ACHN (cell line): Measurements from ENCODE around the gene RDH12.

ENCODE experiments used
- DNase-seq: peaks from one replicate; pipeline ENCODE4 v3.0.0-alpha.2; 2015
- in situ Hi-C: cut with HindIII; loops from 2 replicates; pipeline ENCODE4 v1.10.0; 2017; ENCODE audit warnings: low sequenced_read_pairs, low pct_ligation_motif_present, low pct_unique_long_range_greater_than_20kb

The RDH12 gene

DNA sequence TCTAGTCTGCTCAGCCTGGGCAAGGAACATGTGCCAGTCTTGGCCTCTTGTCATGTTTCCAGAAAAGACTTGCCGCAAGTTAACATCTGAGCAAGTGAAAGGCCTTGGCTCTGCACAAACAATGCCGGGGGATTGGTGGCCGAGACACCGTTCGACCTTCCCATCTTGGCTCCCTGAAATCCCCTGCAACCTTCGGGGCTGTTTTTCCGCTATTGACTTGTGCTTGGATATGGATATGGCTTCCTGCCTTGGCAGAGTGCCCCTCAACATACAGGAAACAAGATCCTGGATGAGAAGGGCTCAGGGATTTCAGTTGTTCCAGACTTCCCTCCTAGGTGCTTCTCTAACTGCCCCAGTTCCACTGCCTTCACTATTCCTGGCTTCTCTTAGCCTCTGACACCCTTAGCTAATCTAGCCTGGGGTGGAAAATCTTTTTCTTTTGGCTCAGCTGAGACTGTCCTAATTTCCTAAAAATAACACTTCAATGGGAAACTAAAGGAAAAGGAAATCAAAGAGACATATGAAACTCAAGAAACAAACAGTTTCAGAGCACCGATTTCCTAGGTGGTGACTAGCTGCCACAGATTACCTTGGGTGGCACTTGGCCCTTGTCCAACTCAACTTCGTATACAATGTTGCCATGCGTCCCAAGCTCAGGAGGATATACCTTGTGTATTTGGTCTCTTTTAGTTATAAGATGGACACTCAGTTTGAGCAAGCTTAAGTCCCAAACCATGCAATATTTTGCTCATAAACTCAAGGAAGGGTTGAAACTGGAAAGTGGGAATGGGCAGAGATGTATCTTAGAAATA lies 33.9 kb downstream of the RDH12 start:
- DNase-seq = no peak
- in situ Hi-C loops = no loop called here

DNA sequence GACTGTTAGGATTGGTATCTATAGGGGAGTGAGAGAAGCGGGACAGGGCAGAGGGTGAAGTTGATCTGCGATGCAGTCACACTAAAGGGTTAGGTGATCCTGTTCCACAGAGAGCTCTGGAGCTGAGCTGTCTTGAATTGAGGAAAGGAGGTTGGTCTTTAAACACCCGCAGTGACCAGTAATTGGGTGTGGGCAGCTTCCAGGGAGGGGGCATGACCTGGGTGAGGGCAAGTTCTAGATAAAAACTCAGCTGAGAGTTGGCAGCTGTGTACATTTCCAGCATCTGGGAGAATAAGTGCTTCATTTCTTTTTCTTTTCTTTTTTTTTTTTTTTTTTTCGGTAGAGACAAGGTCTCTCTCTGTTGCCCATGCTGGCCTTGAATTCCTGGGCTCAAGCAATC lies 35.1 kb downstream of the RDH12 start:
- in situ Hi-C loops = no loop called here
- DNase-seq = no peak

DNA sequence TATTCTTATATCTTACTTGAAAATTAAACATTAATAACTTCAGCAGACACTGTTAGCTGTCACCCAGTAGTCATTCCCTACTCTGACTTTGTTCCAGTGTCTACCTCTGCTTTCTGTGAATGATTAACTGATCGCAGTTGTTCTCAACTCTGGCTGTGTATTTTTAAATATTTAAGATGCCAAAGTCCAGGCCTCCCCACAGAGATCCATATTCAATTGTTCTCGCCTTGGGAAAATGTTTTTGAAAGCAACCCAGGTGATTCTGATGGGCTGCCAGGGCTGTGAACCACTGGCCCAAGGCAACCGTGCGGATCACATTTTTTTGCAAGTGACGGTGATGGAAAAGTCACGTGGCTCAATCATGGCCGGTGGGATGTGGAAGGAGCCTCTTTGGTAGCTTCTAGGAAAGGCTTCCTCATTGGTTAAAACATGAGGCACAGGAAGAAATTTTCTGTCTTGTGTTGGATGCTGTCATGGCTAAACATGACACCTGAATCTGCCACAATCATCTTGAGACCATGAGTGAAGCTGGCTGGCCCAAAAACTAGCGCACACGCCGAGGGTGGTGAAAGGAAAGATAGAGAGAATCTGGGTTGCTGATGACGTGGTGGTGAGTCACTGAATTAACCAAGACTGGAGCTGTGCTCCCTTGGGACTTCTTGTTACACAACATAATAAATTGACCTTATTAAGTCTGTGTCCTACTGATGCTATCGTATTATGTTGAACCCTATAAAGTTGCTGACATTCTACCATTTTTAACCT lies 37.2 kb downstream of the RDH12 start:
- in situ Hi-C loops = no loop called here
- peak; percentile 88 for DNase-seq

DNA sequence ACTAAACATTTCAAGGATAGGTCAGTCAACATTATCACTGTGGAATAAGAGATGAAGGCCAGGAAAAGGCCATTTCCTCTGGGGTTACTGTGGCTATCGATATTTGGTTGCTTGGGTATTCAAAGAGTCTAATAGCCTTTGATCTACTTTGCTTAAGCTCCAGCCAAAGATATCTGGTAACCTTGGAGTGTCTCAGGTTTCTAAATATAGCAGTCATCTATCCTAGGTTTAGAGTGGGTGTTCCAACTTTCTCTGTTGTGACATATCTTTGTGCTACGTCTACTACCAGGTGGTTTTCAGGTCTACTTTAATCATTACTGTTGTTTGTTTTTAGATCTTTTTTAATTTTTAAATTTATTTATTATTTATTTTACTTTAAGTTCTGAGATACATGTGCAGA lies 42.4 kb downstream of the RDH12 start:
- in situ Hi-C loops = no loop called here
- no peak for DNase-seq

DNA sequence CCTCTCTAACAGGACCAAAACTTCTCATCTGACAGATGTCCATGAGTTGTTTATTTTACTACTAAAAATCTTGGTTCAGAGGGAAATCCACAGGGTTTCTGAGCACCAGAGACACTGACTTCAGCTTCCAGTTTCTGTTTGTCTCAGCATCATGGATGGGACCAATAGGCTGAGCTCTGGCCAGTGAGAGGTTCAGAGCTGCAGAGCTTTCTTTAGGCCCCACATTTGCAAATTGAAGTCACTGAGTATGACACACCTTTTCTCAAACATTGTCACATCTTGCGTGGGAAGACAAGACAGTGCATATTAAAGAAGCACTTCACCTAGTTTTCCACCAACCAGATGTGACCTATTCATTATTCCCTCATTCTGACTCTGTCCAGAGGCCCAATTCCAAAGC lies 45.2 kb downstream of the RDH12 start:
- in situ Hi-C loops = no loop called here
- DNase-seq = no peak

DNA sequence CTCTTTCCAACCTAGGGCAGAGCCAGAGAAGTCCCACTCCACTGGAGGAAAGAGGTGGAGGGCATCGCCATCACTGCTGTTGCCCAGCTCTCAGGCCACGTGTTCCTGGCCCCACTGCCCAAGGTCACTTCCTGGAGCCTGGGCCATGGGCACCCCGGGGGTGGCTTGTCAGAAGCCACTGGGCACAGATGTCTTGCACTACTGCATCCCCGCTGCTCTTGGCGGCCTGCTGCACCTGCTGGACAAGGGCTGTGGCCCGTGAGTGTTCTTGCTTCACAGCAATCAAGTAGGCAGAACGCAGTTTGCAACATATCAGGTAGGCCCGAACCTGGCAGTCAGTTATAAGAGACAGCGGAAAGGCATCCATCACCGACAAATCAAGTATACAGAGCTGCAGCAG lies 46.6 kb downstream of the RDH12 start:
- in situ Hi-C loops = no loop called here
- DNase-seq = no peak

DNA sequence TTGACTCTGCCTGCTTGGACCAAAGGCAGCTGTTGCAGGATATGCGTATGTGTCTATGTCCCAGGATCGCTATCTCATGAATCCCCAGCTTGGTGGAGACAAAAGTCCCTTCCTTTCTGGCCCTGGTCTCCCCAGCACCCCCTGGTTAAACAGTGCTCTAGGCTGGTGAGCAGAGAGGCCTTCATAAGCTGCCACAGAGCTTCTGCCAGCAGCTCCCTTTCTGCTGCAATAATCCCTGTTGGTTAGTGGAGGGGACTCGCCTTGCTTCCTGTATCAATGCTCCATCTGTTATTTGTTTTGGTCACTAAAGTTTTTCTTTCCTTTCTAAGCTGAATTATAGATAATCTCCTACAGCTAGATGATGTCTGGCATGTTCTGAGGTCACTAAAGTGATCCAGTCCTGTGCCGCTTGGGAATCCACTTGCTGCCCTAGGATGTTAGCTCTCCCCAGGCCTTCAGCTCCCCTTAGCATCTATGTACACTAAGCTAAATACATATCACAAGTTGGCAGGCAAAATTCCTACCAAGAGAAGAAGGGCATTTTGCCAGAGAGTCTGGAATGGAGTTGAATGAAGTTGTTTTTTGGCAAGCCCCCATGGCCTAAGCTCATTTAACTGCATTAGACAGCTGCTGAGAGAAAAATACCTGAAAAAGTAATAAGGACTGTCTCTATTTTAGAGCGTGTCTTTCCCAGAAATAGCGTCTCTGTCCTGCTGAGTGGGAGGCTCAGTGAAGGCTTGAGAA lies 47.8 kb downstream of the RDH12 start:
- no peak for DNase-seq
- in situ Hi-C loops = no loop called here

DNA sequence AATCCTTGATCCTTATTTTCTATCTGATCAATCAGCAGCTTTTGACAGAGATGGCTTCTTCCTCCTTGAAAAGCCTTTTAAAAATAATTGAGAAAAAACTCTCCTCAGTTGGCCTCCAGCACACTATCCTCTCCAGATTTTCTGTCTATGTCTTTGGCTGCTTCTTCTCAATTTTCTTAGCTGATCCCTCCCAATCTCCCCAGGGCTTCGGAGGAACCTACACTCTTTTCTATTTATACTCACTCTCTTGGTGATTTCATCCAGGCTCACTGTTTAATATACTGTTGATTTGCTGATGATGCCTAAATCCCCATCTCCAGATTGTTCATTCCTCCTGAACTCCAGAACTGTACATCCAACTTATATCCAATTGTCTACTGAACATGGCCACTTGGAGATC lies 54.8 kb downstream of the RDH12 start:
- in situ Hi-C loops = no loop called here
- no peak for DNase-seq

DNA sequence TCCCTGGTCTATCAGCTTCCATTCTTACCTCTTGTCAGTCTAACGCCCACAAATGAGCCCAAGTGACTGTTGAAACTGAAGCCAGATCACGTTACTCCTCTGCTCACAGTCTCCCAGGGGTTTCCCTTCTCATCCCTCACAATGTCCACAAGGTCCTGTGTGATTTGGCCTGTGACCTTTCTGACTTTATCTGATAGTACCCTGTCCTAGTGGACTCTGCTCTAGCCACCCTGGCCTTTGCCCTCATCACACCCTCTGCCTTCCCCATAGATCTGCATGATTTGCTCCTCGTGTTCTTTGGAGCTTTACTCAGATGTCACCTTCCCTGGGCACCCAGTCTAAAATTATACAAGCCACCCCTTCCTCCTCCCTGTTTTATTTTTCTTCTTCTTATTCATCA lies 55.5 kb downstream of the RDH12 start:
- in situ Hi-C loops = no loop called here
- DNase-seq = no peak

DNA sequence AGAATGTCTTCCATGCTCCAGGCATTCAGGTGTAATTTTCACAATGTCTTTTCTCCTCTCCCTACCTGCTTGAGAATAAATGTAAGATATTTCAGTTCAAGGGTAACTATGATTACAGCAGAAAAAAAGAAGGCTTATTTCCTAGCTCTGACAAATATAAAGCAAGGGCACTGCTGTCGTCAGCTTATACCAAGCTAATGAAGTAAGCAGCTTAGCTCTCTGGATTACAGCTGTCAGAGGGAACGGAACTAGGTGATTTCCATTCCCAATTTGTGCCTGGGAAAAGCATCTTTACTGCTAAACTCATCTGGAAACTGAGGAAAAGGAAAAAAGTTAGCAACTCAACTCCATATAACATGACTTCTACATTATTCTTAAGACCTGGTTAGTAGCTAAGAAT lies 58.2 kb downstream of the RDH12 start:
- no peak for DNase-seq
- in situ Hi-C loops = no loop called here

DNA sequence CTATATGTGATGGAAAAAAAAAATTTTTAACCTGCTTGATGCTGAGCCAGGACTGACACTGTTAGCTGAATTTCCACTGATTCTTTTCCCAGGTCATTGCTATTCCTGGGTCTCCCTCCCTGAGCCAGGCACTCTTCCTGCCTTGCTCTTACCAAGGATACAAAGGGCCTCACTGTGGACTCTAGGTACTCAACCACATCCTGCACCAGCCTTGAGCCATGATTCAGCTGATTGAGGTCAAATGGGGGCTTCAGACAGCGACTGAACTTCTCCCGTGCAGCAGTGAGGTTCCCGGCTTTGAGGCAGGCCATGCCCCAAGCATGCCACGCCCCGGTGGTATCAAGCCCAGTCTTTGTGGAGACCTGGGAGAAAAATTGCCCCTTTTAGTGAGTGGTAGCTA lies 60.4 kb downstream of the RDH12 start:
- no peak for DNase-seq
- in situ Hi-C loops = no loop called here

DNA sequence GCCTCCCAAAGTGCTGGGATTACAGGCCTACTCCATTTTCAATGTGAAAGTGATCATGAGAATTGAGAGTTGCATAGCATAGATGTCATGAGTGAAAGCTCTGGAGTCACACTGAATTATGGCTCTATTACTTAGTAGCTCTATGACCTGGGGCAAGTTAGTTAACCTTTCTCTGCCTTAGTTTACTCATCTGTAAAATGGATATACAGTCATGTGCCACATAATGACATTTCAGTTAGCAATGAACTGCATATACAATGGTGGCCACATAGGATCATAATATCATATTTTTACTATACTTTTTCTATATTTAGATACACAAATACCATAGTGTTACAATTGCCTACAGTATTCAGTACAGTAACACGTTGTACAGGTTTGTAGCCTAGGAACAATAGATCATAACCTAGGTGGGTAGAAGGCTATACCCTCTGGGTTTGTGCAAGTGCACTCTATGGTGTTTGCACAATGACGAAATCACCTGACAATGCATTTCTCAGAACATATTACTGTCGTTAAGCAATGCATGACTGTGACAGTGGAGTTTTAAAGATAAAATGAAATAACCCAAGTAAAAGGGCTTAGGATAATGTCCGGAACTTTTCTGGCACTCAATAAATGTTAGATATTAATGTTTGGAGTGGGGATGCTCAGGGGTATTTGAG lies 61.6 kb downstream of the RDH12 start:
- in situ Hi-C loops = no loop called here
- DNase-seq = no peak

DNA sequence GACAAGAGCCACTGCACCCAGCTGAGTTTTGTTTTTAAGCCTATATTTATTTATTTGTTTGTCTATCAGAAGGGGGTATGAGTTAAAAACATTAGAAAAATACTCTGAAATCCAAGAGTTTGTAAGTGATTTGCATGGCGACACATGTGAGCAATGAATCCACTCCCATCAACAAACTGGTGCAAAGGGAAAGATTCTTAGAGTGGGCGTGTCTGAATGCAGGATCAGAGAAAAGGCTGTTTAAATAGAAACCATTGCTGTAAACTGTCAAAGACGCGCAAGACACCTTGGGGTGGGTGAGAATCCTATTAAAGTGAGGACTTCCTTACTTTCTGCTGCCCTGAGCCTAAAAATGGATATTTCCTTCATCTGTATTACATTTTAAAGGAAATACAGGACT lies 62.8 kb downstream of the RDH12 start:
- in situ Hi-C loops = no loop called here

DNA sequence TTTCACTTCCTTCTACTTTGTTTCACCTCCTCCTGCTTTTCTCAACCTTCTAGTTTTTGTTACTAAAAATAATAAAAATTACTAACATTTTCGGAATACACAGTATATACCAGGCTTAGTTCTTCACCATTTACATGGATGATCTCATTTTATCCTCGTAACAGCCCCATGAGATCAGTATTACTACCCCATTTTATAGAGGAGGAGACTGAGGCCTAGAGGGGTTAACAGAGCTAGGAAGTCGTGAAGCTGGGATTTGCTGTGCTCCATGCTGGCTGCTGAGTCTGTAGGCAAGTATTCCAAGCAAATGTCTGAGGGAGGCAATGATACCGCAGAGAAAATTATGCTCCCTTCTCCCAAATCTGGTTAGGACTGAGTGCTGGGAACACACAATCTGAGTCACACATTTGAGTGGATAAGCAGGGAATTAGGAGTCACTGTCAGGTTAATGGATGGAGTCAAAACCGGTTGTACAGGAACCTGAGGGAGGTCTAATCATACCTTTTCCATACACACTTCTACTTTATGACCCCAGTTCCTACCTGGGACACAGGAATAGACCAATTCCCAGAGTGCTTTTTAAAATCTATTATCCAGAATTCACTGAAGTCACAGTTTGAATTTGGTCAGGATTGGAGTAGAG lies 63.6 kb downstream of the RDH12 start:
- in situ Hi-C loops = no loop called here
- DNase-seq = no peak

More for the DNA sequence above, 62.8 kb downstream of the RDH12 start:
- DNase-seq = no peak

DNA sequence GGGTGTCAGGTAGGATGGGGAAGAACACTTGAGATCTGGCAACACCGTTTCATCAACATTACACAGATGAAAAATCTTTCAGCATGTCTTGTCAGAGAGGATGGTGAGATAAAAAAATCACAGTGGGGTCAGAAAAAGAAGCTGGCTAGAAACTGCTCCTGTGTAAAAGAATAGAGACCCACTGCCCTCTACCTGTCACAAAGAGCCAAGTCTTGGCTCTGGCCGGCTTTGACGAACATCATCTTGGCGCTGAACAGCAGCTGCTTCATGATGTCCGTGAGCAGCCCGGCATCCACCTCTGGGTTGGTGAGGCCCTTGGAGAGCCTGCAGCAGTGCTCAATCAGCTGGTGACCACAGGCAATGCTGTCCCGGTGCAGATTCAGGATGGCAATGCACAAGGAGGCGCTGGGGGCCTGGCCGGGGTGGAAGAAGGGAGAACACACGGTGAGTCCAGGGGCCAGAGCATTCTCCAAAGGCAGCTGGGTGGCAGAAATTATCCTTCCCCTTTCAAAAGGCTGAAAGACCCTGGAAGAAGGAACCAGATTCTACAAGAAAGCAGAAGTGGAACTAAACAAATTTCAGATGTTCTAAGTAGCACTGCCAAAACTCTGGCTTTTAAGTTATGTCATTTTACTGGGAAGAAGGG lies 64.5 kb downstream of the RDH12 start:
- in situ Hi-C loops = no loop called here
- no peak for DNase-seq

DNA sequence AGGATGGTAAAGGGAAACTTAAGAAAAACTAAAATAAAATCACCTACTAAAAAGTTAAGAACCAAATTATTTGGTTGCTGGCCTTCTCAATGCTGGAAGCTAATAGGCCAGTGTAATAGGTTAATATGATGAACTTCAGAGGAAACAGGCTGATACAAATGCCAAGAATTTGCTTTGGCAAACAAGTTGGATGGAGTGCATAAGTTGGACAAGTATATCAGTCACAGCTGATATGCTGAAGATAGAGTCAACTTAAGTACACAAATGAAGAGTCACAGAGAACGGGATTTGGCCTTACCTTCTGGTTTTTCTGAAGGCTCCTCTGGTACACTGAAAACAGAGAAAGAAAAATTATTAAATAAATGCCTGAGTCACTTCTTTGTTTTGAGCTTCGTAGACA lies 66.5 kb downstream of the RDH12 start:
- in situ Hi-C loops = no loop called here
- no peak for DNase-seq

DNA sequence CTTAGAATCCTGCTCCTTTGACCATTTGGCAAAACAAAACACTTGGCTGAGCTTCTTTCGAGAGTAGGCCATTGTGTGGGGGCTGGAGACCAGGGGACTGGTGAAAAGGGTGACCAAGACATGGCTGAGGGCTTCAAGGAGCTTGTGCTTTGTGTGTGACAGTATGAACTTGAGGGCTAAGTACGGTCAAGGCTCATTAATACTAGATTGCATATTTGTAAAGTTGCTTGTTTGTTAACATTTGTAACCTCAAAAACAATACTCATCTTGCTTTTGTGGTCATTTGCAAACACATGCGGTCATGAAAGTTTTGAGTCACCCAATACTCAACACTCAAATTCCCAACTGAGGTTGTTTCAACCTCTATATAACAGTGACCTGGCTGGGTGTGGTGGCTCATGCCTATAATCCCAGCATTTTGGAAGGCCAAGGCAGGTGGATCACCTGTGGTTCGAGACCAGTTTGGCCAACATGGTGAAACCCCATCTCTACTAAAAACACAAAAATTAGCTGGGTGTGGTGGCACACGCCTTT lies 72.2 kb downstream of the RDH12 start:
- in situ Hi-C loops = no loop called here
- DNase-seq = no peak
